NCI-H82 (cell line): ENCODE measurements around the gene POLD3.

ENCODE experiments used
- DNase-seq: peaks from one replicate; lab custom pipeline; 2025; lab: John Stamatoyannopoulos, UW

Gene POLD3, protein sequence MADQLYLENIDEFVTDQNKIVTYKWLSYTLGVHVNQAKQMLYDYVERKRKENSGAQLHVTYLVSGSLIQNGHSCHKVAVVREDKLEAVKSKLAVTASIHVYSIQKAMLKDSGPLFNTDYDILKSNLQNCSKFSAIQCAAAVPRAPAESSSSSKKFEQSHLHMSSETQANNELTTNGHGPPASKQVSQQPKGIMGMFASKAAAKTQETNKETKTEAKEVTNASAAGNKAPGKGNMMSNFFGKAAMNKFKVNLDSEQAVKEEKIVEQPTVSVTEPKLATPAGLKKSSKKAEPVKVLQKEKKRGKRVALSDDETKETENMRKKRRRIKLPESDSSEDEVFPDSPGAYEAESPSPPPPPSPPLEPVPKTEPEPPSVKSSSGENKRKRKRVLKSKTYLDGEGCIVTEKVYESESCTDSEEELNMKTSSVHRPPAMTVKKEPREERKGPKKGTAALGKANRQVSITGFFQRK

DNA sequence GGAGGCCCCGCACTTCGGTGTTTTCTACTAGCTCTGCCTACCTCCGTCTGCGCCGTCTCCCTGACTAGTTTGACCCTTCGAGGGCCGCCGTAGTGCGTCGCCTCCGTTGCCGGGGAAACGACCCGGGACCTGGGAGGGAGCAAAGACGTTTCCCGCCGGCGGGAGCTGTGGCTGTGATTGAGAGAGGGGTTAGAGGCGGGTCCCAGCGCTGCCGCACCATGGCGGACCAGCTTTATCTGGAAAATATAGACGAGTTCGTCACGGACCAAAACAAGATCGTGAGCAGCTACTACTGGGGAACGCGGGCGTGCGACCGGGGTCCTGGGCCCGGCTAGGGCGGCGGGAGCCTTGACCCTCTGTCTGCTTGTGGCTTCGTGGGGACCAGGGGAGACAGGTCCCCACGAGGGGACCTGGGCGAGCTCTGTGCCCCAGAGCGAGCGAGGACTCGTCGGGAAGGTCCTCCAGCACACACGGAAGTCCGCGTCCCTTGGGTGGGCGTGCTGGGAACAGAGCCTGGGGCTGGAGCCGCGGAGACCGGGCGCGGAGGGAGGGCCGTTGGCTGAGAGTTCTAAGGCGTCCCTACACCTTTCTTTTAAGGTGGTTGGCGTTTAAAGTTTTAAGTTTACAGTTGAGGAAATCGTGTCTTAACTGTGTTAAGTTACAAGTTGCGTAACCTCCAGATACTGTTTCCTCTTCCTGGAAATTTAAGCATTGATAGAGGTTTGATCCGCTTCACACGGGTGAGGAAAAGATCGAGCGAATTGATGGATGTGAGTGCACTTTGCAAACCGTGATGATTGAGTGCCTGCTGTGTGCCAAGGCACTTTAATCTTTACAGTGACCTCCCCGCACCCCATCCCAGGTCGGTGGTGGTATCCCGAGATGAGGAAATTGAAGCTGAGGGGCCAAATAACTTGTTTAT, at the start of gene POLD3:
POLD3 (plus strand) TSS at position 142 of the 922 bp plus-strand sequence; CDS start at position 219, 77 bp downstream.
- peak; percentile 96 for DNase-seq

DNA sequence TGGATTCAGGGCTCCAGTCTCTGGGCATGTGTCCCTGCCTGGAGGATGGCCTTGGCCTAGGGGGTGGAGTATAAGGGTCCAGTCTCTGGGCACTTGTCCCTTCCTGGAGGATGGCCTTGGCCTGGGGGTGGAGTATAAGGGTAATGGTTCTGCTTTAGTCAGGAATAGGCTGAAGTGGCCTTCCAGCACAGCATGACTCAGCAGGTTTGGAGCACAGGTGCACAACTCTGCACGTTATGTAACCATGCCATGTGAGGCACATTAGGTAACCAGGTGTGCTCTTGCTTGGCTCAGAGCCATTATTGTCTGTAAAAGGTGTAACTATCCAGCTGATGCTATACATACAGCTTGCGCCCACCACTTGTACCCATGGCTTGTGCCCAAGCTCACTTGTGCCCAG, 48.4 kb upstream of the POLD3 start:
- peak; percentile 3 for DNase-seq

DNA sequence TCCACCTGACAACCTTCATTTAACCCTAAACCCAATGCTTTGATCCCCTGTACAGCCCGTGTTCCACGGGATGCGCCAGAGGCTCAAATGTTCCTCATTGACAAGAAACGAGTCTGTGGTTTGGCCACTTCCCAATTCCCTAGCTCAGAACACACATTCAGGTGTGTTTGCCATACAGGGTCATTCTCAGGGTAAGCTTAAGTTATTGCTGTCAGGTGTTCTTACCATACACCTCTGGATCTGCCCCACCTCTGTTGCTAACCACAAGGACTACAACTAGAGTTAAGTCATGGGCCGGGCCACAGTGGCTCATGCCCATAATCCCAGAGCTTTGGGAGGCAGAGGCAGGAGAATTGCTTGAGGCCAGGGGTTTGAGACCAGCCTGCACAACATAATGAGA, 45.6 kb upstream of the POLD3 start:
- DNase-seq, result no peak

DNA sequence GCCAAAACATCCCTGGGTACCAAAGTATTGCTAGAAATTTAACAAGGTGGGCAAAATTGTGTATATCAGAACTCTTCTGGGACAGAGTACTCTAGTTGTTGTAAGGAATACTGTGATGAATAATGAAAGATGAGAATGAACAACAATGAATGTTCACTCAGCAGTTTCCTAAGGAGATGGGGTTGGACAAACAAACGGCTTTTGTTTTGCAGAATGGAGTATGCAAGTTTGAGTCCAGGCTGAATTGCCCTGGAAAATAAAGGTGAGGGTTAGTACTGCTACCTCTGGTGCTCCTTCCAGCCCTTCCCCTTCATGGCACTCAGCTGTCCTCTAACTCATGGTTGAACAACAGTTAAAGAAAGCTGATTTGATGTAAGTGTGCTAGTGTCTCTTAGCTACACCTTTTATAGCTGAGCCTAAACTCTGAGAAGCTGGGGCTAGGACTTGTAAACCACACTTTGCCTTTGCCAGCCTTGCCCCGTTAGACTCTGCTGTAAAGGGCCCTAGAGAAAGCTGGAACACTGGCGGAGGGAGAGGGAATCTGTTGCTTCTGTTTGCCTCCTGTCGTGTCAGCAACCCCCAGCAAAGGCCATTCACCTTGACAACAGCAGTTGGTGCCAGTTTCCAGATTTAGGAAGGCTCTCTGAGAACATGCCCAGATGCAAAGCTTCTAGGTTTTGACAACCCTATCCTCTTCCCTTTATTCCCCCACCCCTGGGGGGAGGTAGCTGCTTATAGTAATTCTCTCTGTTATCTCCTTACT, 41.2 kb upstream of the POLD3 start:
- no peak for DNase-seq

DNA sequence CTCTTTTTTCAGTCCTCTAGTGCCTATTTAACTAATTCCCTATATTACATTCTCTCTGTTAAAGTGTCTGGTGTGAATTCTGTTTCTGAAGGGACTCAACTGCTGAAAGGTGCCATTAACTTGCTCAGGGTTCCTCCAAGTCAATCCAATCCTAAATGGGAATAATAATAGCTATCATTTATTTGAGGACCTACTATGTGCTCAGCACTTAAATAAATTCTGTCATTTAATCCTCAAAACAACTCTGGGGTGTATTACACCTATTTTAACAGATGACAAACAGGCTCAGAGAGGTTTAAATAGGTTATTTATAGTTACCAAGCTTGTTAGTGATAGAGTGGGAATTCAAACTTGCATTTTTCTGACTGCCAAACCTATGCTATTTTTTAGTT, 40.6 kb upstream of the POLD3 start:
- no peak for DNase-seq

DNA sequence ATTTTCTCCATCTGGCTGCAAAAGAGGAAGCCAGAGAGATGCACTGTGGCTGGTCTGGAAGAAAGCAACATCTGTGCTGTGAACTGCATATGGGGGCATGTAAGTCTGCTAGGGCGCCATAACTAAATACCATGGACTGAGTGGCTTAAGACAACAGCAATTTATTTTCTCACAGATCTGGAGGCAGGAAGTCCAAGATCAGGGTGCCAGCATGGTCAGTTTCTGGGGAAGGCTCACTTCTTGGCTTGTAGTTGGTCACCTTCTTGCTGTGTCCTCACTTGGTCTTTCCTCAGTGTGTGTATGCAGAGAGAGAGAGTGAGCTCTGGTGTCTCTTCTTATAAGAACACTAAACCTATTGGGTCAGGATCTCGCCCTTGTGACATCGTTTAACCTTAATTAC, 34.9 kb upstream of the POLD3 start:
- DNase-seq, result no peak

DNA sequence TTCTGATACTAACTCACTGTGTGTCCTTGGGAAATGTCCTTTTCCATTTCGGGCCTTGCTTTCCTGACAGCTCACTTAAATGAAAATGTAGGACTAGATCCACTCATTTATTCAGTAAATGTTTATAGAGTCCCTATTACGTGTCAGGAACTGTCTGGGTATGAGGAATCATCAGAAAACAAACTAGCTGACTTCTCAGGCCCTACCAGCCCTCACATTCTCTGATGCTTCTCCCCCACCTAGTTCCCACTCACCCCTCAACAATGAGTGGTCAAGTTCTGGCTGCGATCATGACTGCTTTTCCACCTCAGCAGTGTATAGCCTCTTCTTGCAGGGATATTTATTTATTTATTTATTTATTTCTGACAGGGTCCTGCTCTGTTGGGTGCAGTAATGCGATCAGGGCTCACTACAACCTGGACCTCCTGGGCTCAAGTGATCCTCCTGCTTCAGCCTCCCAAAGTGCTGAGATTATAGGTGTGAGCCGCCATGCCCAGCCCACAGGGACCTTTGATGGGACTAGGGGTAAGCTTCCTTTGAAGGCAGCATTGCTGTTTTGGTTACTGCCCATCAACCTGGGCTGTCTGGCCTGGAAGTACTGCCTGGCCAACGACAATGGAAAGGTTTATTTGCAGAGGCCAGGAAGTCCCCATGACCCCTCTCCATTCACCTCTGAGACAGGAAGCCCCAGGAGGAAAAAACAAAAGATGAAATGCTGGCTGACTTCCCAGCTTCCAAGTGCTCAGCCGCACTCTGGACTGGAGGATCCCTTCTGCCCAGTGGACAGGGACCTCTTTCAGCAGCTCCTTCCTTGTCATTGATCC, 33.1 kb upstream of the POLD3 start:
- DNase-seq, result no peak

DNA sequence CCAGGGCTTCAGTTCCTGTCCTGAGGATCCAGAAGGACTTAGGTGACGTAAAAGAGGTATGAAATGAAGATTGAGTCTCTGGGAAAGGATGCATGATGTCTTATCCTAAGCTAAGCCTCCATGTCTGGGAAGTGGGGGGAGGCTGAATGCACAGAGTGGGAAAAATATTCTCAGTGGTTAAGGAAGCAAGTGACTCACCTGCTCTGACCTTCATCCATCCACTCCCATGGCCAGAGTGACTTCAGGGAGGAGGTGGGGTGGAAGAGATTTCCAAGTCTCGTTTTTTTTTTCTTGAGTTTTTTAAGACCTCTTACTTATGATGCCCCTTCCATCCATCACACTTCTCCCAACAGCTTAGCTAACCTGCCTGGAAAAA, 32.5 kb upstream of the POLD3 start:
- no peak for DNase-seq

DNA sequence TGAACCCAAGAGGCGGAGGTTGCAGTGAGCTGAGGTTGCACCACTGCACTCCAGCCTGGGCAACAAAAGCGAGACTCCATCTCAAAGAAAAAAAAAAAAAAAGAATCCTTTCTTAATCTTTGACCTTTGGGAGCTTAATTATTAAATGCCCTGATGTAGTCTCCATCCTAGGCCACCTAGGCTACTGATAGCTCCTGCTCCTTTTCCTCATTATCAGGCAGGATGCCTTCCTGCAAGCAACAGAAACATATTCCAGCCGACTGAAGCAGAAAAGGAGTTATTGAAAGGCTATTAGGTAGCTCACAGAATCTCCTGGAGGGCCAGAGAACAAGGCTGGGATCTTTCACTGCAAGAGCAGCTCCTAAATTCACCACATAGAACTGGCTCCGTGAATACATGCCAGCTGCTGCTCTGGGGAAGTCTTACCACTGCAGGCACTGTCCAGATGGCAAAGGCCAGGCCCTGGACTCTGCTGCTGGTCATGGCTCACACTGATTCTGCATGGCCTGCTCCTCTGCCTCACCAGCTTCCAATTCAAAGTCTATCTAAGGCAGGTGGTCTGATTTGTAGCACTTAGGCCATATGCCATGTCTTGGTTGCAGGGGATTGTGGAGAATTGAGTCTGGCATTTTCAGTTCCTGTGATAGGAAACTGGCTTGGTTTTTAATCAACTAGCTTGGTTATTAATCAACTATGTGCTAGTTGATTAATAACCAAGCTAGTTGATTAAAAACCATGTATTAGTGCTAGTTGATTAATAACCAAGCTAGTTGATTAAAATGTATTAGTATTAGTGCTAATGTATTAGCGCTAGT, 26.0 kb upstream of the POLD3 start:
- DNase-seq, result no peak

DNA sequence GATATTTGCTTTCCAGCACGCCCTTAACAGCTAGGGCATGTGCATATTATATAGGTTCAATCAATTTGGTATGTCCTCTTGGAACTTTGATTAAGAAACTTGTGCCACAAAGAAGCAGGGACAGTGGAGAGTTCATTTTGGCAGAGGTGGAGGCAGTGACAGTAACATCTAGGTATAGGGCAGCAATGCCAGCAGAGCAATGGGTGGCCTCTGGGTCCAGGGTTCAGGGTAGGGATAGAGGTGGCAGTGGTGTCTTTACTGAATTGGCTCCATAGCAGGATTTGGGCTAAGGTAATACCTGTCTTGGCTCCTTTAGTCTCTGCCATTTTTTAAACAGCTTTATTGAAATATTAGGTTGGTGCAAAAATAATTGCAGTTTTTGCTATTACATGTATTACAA, 24.4 kb upstream of the POLD3 start:
- DNase-seq, result no peak

DNA sequence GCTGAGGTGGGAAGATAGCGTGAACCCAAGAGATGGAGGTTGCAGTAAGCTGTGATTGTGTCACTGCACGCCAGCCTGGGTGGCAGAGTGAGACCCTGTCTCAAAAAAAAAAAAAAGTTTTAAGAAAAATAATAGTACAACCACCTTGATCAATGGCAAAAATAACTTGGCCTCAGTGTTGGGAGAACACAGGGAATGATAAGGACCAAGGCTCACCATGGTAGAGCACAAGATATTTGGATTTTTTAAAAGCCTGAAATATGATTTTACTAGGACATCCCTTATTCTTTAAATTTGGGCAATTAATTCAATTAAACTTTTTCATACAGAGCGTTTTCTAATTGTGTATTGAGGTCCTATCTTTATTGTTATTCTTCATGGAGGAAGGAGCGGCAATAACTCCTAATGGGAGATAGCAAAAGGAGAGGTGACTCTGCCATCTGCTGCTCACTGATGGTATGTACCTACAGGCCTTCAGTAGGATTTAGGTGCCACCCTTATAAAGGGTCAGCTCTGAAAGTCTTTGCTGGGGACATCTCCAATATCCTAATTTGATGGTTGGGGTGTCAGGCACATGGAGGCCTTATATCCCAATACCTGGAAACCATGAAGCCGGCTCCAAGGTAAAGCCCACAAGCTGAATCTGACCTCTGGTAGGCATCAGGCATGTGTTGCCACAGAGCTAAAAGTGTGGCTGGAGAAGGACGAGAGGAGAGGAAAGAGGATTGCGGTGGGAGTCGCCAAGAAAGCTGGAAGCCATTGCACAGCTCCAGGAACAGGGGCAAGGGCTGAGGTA, 21.9 kb upstream of the POLD3 start:
- peak; percentile 77 for DNase-seq

DNA sequence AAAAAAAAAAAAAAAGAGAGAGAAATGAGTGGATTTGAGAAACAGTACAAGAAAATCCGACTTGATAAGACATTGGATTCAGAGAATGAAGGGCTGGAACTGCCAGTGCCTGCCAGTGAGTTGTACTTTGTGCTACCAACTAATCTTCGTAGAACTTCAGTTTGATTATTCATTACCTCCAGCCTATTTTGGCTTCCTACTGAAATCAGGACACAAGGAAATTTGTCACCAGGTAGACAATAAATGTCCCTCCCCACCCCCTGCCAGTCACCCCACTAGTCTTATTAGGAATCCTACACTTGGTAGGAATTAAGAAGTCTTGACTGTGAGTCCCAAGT, 21.4 kb upstream of the POLD3 start:
- DNase-seq, result no peak

DNA sequence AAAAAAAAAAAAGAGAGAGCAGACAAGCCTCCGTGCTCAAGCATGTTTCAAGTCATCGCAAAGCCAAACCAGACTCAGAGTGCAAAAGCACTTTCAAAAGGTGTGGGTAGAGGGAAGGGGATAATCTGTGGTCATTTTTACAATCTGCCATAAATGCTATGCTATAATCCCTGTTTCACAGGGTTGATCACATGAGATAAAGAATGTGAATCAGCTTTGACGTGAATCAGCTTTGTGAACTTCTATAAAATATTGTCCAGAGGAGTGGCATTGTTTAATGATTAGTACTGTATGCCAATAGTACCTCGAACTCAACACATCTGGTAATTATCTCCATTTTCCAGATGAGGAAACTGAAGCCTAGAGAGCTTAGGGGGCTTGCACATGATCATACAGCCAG, 20.0 kb upstream of the POLD3 start:
- no peak for DNase-seq

DNA sequence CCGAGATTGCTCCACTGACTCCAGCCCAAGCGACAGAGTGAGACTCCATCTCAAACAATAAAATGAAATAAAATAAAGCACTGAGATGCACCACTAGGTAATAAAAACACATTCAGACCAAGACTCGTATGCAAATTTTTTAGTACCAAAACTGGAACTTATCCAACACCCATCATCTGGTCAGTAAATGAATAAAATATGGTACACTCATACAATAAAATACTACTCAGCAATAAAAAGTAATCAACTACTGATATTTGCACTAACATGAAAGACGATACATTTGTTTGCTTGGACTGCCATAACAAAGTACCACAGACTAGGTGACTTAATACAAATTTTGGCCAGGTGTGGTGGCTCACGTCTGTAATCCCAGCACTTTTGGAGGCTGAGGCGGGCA, 17.8 kb upstream of the POLD3 start:
- no peak for DNase-seq

DNA sequence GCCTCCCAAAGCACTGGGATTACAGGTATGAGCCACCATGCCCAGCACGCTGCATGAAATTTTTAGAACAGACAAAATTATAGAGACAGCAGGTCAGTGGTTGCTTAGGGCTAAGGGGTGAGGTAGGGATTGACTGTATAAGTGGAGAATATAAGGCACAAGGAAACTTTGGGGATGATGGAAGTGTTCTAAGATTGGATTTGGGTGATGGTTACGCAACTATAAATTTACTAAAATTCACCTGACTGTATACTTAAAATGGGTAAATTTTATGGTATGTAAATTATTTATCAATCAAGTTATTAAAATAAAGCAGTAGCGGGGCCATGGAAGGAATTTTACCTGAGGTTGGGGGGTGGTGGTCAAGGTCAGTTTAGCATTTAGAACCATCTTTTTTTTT, 16.4 kb upstream of the POLD3 start:
- no peak for DNase-seq

DNA sequence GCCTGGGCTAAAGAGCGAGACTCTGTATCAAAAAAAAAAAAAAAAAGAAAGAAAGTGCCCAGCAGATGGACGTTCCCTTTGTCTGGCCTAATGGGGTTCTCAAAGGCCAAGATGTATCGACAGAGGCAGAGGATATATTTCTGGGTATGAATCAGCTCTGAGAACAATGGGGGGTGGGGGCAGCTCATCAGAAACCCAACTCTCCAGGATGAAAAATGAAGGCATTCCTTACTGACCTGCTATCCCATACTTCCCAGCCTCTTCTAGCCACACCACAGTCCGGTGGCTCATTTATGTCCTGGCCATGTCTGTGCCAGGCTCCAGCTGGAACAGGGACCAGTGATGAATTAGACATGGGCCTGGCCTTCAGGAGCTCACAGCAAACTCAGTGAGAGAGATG, 15.2 kb upstream of the POLD3 start:
- DNase-seq, result no peak

DNA sequence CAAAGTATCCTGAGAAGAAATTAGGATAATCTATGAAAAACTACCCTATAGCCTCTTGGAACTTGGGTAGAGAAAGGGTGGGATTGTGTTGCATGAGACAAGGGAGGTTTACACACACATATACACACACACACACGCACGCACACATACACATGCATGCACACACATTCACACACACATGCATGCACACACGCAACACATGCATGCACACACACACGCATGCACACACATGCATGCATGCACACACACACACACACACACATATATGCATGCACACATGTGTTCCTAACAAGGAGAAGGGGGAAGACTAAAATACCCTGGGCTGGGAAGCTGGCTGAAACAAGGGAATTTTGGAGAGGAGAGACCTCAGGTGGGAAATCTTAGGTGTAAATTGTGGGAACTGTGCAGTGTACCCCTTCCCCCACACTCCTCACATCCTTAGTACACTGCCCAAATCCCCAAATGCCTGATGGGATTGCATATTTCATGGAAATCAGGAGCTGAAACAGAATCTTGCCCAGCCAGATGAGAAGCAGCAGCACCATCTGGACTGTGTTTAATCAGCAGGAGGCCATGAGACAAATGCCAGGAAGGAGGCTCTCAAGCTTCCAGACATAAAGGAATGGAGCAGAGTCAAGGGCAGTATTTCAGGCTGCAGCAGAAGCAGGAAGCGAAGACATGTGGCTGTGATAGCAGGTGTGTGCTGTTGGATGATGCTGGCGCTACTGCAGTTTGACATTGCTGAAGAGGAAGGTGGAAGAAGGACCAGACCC, 14.6 kb upstream of the POLD3 start:
- peak; percentile 77 for DNase-seq

DNA sequence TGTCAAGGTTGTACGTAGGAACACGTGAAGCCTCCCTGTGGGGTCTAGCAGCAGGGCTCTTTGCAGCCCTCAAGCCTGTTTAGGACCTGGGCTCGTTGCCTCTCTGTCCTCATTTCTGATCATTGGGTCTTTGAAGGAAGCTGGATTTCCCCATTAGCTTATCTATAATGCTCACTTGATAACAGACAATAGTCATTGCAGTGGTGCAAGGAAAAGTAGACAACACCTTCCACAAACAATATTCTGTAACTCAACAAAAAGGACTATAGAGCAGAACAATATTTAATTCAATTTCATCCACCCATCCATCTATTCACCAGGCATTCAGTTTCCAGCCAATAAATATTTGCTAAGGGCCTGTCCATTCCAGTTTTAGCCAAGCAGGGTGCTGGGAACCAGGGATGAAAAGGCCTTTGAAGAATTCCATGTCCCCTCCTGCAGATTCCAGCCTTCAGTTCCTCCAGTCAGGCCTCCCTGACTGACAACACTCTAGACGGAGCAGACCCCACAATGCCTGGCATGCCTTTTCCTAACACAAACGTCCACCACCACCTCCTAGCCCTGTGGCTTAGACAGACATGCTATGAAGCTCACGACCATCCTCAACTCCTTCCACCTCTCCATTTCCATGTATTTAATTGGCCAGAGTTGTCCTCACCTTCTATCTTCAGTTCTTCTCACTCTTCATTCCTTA, 12.7 kb upstream of the POLD3 start:
- DNase-seq, result no peak
